ENCODE measurements around the gene IKBKG. TPM values are rescaled to one million over a fixed set of nuclear protein-coding genes. Genes with fewer than 3 reads are reported as not detected.

The IKBKG gene
- total and polyA plus RNA-seq, 2 donors (not counting 3 experiments of a cell fraction or from before 2014, with no cell fraction given): 41.2 to 47.8 TPM

DNA sequence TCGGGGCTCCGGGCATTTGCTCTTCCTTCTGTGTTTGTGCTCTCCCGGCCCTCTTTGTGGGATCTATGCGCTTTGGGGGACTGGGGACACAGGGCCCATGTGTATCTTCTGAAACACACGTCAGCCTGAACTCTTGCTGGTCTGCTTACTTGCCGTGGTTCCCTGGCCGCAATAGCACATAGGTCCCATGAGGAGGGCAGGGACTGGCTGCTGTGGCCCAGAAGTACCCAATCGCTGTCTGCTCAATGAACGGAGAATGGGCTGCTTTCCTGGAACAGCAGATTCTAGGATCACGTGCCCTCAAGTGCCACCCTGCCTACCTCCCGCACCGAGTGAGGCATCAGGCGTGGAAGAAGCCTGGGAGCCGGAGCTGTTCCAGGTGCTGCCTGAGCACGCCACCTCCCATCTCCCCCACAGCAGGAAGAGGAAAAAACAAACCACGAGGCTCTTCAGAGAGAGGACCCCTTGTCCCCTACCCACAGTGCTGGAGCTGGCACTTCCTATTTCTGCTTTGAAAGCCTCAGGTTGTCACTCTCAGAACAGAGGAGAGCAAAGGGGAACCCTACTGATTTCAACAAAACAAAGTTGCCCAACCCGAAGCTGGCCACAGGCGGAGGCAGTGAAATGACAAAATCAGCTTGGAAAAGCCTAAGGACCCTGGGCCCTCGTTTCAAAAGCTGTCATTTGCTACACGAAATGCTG is 4.5 kb upstream of the IKBKG start:
- ChIA-PET CTCF (interaction anchor here (1.2 kb wide), 1 partner anchor 169 kb away, joined by 3 read pairs; no protein-coding TSS in a partner anchor), POLR2A (interaction anchor here (1.4 kb wide), 1 partner anchor 172 kb away, joined by 3 read pairs; no protein-coding TSS in a partner anchor)
- dilution Hi-C loops (cut with MboI; ENCODE audit: extremely low pct_ligation_motif_present, low sequenced_read_pairs) (no loop called here), intact Hi-C loops (cut with micrococcal nuclease) (no loop called here)
- no peaks in the 10 kb centered on the region for H3K9me3 ChIP-seq (replicated peaks; ENCODE audit: control insufficient read depth, insufficient read depth, low read length)
- peaks cover 29% of the 10 kb centered on the region for H3K4me1 ChIP-seq (ENCODE audit: control insufficient read depth, extremely low read depth, insufficient read depth, low read length)
- BruUV-seq (replicated peaks): no TSS peak
- no peak overlapping the region for H3K4me3 ChIP-seq (replicated peaks in 1 of 3; ENCODE audit: insufficient read depth in 1 of 3, low read depth in 1 of 3, low read length in 3 of 3)
- peaks cover 46% of the 10 kb centered on the region for H3K79me2 ChIP-seq (ENCODE audit: control insufficient read depth, insufficient read depth, low read length)
- H2AFZ ChIP-seq (ENCODE audit: low read depth, low read length): no peak overlapping the region
- H3K4me2 ChIP-seq (ENCODE audit: insufficient read depth, low read length): peak overlapping the region; percentile 39
- H3K27me3 ChIP-seq (ENCODE audit: control insufficient read depth in 2 of 2, insufficient read depth in 2 of 2, low read length in 2 of 2): no peaks in the 10 kb centered on the region
- H3K9me1 ChIP-seq (replicated peaks; ENCODE audit: control insufficient read depth, extremely low read depth, insufficient read depth, low read length): no peaks in the 10 kb centered on the region
- TF ChIP-seq POLR2AphosphoS5 (IDR thresholded peaks at IDR 0.05; ENCODE audit: insufficient read depth, low read depth, low read length) (no peak), CTCF (IDR thresholded peaks at IDR 0.05; ENCODE audit: extremely low read depth in 1 of 2, insufficient read depth in 1 of 2, low read depth in 1 of 2, low read length in 2 of 2) (no peak), JUN (IDR thresholded peaks at IDR 0.05; ENCODE audit: borderline replicate concordance, insufficient read depth, insufficient read length, low read depth) (no peak), MYC (IDR thresholded peaks at IDR 0.05; ENCODE audit: low read depth, low read length) (no peak), EZH2 (IDR thresholded peaks at IDR 0.05; ENCODE audit: borderline replicate concordance, low read depth, low read length, severe bottlenecking) (no peak), POLR2A (IDR thresholded peaks at IDR 0.05; ENCODE audit: low read depth, low read length) (no peak), MAX (IDR thresholded peaks at IDR 0.05; ENCODE audit: insufficient read depth, insufficient read length) (no peak), FOS (IDR thresholded peaks at IDR 0.05; ENCODE audit: borderline replicate concordance, insufficient read depth, low read length) (no peak), GATA2 (IDR thresholded peaks at IDR 0.05; ENCODE audit: insufficient read depth, insufficient read length, low read depth, low read length) (no peak)
- no peaks in the 10 kb centered on the region for H4K20me1 ChIP-seq (replicated peaks; ENCODE audit: control insufficient read depth, extremely low read depth, insufficient read depth, low read length)
- FAIRE-seq (no peak), DNase-seq (ENCODE audit: low read depth, low spot score) (no peak)
- peak overlapping the region; percentile 89 for H3K9ac ChIP-seq (replicated peaks; ENCODE audit: extremely low read depth, insufficient read depth, low read length)
- no peaks in the 10 kb centered on the region for H3K36me3 ChIP-seq (ENCODE audit: control insufficient read depth in 2 of 2, extremely low read depth in 1 of 2, insufficient read depth in 2 of 2, low read length in 2 of 2)
- H3K27ac ChIP-seq (ENCODE audit: insufficient read depth, low read depth, low read length): peak overlapping the region; percentile 100

Data from endothelial cell of umbilical vein (primary cell).